Measurements from ENCODE around the gene TNK2.
"Not testable (repeated sequence)": the region's sequence is repeated elsewhere in the genome, so short reads cannot be mapped to it uniquely, and the experiment has no call there.

The TNK2 gene

DNA sequence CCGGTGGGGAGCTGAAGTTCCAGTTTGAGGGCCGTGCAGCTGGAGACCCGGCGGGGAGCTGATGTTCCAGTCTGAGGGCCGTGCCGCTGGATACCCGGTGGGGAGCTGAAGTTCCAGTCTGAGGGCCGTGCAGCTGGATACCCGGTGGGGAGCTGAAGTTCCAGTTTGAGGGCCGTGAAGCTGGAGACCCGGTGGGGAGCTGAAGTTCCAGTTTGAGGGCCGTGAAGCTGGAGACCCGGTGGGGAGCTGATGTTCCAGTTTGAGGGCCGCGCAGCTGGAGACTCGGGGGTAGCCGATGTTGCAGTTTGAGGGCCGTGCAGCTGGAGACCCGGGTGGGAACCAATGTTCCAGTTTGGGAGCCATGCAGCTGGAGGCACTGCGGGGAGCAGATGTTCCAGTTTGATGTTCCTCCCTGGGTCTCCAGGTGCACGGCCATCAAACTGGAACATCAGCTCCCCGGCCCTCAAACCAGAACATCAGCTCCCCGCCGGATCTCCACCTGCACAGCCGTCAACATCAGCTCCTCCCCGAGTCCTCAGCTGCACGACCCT, 33.0 kb upstream of the TNK2 start:
- H3K9me3 ChIP-seq (ENCODE audit: control insufficient read depth, insufficient read depth, low read depth, low read length); H3K4me1 ChIP-seq (ENCODE audit: control insufficient read depth, insufficient read depth, low read length); H3K4me3 ChIP-seq (ENCODE audit: low read depth, low read length); POLR2A ChIA-PET; H3K27ac ChIP-seq (ENCODE audit: extremely low read depth, low read depth, low read length): not testable (repeated sequence)
- peaks cover 0 to 15% of the 10 kb centered on the region in 2 experiments; a peak in 1 of 3 replicates for H3K36me3 ChIP-seq (ENCODE audit: control insufficient read depth in 2 of 2, insufficient read depth in 1 of 2, low read length in 2 of 2)
- CTCF ChIA-PET, result interaction anchor here (1.7 kb wide), 1 partner anchor 26 kb away, joined by 4 read pairs; no protein-coding TSS in a partner anchor

DNA sequence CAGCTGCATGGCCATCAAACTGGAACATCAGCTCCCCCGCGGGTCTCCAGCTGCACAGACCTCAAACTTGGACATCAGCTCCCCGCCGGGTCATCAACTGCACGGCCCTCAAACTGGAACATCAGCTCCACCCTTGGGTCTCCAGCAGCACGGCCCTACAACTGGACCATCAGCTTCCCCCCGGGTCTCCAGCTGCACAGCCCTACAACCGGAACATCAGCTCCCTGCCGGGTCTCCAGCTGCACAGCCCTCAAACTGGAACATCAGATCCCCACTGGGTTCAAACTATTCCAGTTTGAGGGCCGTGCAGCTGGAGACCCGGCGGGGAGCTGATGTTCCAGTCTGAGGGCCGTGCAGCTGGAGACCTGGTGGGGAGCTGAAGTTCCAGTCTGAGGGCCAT, 32.5 kb upstream of the TNK2 start:
- H3K4me1 ChIP-seq (ENCODE audit: control insufficient read depth, insufficient read depth, low read length); H3K9me3 ChIP-seq (ENCODE audit: control insufficient read depth, insufficient read depth, low read depth, low read length); H3K4me3 ChIP-seq (ENCODE audit: low read depth, low read length); POLR2A ChIA-PET; H3K27ac ChIP-seq (ENCODE audit: extremely low read depth, low read depth, low read length): not testable (repeated sequence)
- H3K36me3 ChIP-seq (ENCODE audit: control insufficient read depth in 2 of 2, insufficient read depth in 1 of 2, low read length in 2 of 2), result peaks cover 0 to 15% of the 10 kb centered on the region in 2 experiments; a peak in 1 of 3 replicates
- CTCF ChIA-PET, result interaction anchor here (1.0 kb wide), 1 partner anchor 90 kb away, joined by 3 read pairs; no protein-coding TSS in a partner anchor

DNA sequence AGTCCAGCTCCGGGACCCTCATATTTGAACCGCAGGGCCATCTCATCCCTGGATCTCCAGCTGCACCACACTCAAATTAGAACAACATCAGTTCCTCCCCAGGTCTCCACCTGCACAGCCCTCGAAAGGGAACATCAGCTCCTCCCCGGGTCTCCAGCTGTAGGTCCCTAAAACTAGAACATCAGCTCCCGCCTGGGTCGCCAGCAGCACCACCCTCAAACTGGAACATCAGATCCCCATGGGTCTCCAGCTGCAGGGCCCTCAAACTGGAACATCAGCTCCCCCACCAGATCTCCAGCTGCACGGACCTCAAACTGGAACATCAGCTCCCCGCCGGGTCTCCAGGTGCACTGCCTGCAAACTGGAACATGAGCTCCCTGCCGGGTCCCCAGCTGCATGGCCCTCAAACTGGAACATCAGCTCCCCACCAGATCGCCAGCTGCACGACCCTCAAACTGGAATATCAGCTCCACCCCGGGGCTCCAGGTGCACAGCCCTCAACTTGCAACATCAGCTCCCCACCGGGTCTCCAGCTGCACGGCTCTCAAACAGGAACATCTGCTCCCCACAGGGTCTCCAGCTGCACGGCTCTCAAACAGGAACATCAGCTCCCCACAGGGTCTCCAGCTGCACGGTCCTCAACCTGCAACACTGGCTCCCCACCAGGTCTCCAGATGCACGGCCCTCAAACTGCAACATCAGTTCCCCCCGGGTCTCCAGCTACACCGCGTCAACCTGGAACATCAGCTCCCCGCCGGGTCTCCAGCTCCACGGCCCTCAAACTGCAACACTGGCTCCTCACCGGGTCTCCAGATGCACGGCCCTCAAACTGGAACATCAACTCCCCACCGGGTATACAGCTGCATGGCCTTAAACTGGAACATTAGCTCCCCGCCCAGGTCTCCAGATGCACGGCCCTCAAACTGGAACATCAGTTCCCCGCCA, 31.4 kb upstream of the TNK2 start:
- H3K36me3 ChIP-seq (ENCODE audit: control insufficient read depth in 2 of 2, insufficient read depth in 1 of 2, low read length in 2 of 2), result peaks cover 0 to 15% of the 10 kb centered on the region in 2 experiments; a peak in 1 of 3 replicates
- POLR2A ChIA-PET; H3K4me1 ChIP-seq (ENCODE audit: control insufficient read depth, insufficient read depth, low read length); H3K27ac ChIP-seq (ENCODE audit: extremely low read depth, low read depth, low read length); H3K4me3 ChIP-seq (ENCODE audit: low read depth, low read length); H3K9me3 ChIP-seq (ENCODE audit: control insufficient read depth, insufficient read depth, low read depth, low read length): not testable (repeated sequence)
- CTCF ChIA-PET, result interaction anchor here (1.0 kb wide), 1 partner anchor 89 kb away, joined by 3 read pairs; no protein-coding TSS in a partner anchor

DNA sequence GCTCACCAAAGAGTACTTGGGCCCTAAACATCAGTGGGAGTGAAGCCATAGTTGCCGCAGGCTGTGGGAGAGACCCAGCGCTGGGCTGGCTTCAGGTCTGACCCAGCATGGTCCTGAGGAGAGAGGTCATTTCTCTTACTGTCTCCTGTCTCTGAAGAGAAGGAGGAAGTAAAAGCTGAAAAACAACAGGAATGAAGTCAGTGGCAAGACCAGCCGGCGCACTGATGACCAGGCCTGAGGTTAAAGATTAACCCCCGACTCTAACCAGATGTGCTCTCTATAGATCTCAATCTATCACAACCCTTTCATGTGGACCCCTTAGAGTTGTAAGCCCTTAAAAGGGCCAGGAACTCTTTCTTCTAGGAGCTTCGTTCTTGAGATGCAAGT, 24.7 kb upstream of the TNK2 start:
- H3K9me3 ChIP-seq (ENCODE audit: control insufficient read depth, insufficient read depth, low read depth, low read length); H3K27ac ChIP-seq (ENCODE audit: extremely low read depth, low read depth, low read length); POLR2A ChIA-PET; H3K4me1 ChIP-seq (ENCODE audit: control insufficient read depth, insufficient read depth, low read length); H3K36me3 ChIP-seq (ENCODE audit: control insufficient read depth in 2 of 2, insufficient read depth in 1 of 2, low read length in 2 of 2); H3K4me3 ChIP-seq (ENCODE audit: low read depth, low read length): not testable (repeated sequence)
- CTCF ChIA-PET, result interaction anchor here (0.6 kb wide), 1 partner anchor 18 kb away, joined by 3 read pairs; no protein-coding TSS in a partner anchor

DNA sequence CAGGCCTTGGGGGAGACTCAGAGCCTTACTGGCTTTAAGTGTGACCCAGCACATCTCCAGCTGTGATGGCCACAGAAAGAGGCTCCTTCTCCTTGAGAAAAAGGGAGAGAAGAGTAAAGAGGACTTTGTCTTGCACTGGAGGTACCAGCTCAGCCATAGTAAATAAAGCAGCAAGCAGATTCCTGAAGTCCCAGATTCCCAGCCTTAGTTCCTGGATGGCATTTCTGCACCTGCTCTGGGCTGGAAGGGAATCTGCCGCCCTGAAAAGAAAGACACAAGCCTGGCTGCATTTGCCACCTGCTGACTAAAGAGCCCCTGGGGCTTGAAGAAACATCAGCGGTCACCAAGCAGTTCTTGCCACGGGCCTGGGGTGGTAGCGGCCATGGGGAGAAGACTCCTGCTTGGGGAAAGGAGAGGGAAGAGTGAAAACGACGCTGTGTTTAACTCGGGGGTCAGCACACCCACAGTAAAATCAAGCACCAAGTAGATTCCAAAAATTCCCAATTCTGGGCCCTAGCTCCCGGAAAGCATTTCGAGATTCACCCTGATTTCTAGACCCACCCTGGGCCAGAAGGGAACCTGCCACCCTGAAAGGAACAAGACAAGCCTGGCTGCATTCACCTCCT, 24.2 kb upstream of the TNK2 start:
- ChIA-PET POLR2A (no interaction called here), CTCF (no interaction called here)
- no peak overlapping the region for H3K4me3 ChIP-seq (ENCODE audit: low read depth, low read length)
- TF ChIP-seq ZNF202 (tag by site-specific recombination; IDR thresholded peaks at IDR 0.05; ENCODE audit: borderline replicate concordance) (no peak), ZFP41 (tag by site-specific recombination; IDR thresholded peaks at IDR 0.05; ENCODE audit: borderline replicate concordance) (no peak), SP2 (tag by site-specific recombination; IDR thresholded peaks at IDR 0.05) (no peak), HOXC10 (CRISPR knock-in tag; IDR thresholded peaks at IDR 0.05) (no peak), GLI2 (tag by site-specific recombination; IDR thresholded peaks at IDR 0.05; ENCODE audit: borderline replicate concordance, low read depth) (no peak)
- TF ChIP-seq, protein P1, sequence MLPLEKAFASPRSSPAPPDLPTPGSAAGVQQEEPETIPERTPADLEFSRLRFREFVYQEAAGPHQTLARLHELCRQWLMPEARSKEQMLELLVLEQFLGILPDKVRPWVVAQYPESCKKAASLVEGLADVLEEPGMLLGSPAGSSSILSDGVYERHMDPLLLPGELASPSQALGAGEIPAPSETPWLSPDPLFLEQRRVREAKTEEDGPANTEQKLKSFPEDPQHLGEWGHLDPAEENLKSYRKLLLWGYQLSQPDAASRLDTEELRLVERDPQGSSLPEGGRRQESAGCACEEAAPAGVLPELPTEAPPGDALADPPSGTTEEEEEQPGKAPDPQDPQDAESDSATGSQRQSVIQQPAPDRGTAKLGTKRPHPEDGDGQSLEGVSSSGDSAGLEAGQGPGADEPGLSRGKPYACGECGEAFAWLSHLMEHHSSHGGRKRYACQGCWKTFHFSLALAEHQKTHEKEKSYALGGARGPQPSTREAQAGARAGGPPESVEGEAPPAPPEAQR (tag by site-specific recombination; IDR thresholded peaks at IDR 0.05), result no peak
- TF ChIP-seq, protein P2, sequence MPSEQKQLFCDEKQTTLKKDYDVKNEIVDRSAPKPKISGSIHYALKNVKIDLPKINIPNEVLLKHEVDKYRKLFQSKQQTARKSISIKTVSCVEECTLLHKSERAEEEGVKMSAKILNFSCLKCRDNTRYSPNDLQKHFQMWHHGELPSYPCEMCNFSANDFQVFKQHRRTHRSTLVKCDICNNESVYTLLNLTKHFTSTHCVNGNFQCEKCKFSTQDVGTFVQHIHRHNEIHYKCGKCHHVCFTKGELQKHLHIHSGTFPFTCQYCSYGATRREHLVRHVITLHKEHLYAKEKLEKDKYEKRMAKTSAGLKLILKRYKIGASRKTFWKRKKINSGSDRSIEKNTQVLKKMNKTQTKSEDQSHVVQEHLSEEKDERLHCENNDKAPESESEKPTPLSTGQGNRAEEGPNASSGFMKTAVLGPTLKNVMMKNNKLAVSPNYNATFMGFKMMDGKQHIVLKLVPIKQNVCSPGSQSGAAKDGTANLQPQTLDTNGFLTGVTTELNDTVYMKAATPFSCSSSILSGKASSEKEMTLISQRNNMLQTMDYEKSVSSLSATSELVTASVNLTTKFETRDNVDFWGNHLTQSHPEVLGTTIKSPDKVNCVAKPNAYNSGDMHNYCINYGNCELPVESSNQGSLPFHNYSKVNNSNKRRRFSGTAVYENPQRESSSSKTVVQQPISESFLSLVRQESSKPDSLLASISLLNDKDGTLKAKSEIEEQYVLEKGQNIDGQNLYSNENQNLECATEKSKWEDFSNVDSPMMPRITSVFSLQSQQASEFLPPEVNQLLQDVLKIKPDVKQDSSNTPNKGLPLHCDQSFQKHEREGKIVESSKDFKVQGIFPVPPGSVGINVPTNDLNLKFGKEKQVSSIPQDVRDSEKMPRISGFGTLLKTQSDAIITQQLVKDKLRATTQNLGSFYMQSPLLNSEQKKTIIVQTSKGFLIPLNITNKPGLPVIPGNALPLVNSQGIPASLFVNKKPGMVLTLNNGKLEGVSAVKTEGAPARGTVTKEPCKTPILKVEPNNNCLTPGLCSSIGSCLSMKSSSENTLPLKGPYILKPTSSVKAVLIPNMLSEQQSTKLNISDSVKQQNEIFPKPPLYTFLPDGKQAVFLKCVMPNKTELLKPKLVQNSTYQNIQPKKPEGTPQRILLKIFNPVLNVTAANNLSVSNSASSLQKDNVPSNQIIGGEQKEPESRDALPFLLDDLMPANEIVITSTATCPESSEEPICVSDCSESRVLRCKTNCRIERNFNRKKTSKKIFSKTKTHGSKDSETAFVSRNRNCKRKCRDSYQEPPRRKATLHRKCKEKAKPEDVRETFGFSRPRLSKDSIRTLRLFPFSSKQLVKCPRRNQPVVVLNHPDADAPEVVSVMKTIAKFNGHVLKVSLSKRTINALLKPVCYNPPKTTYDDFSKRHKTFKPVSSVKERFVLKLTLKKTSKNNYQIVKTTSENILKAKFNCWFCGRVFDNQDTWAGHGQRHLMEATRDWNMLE (tag by site-specific recombination; conservative IDR thresholded peaks at IDR 0.05; ENCODE audit: low read depth), result no peak
- H3K27ac ChIP-seq (ENCODE audit: extremely low read depth, low read depth, low read length), result no peak overlapping the region
- H3K9me3 ChIP-seq (ENCODE audit: control insufficient read depth, insufficient read depth, low read depth, low read length), result no peaks in the 10 kb centered on the region
- no peaks in the 10 kb centered on the region for H3K4me1 ChIP-seq (ENCODE audit: control insufficient read depth, insufficient read depth, low read length)
- no peaks in the 10 kb centered on the region for H3K36me3 ChIP-seq (ENCODE audit: control insufficient read depth in 2 of 2, insufficient read depth in 1 of 2, low read length in 2 of 2)

Data from HEK293 (cell line).